Tibial nerve (tissue), 4 donors: Measurements from ENCODE around the gene IDH3A.

Experiments used
- CTCF ChIP-seq, 5 experiments: fragments of 200-600 bp in 3 of 5; fragments of 450-650 bp in 2 of 5; sonication (generic) in 3 of 5; IDR thresholded peaks; one replicate each; pipeline ENCODE4 v1.5.1; 2016 to 2019; ENCODE audit warnings: antibody characterized with exemption in 5 of 5, mild to moderate bottlenecking in 3 of 5, moderate library complexity in 2 of 5
- EP300 ChIP-seq, 2 donors: sonication (generic); formaldehyde crosslinking; IDR thresholded peaks; one replicate each; pipeline ENCODE4 v1.6.1; 2017; ENCODE audit warnings: antibody characterized with exemption in 2 of 2, mild to moderate bottlenecking in 1 of 2
- POLR2A ChIP-seq, 2 donors: fragments of 450-650 bp; IDR thresholded peaks; one replicate each; pipeline ENCODE4 v1.6.1; 2017; ENCODE audit warnings: antibody characterized with exemption in 2 of 2, mild to moderate bottlenecking in 2 of 2, moderate library complexity in 2 of 2

- TF ChIP-seq POLR2A (IDR thresholded peaks at IDR 0.05) (no peak), CTCF (IDR thresholded peaks at IDR 0.05) (no peak), EP300 (IDR thresholded peaks at IDR 0.05) (no peak)
Measured at GRCh38 chr15:78104119-78104479, 45.1 kb upstream of the IDH3A start.
